PC-9 (cell line): ENCODE results near the gene CD200.

Experiments
- CTCF ChIP-seq: fragments of 200-600 bp; sonication (generic); conservative IDR thresholded peaks from 2 replicates; pipeline ENCODE4 v1.6.1; 2017; ENCODE audit warnings: mixed run types, antibody characterized with exemption, mild to moderate bottlenecking, moderate library complexity
- EZH2 ChIP-seq: fragments of 200-600 bp; sonication (generic); IDR thresholded peaks from 2 replicates; pipeline ENCODE4 v1.8.0; 2017; ENCODE audit warnings: antibody characterized with exemption, low read depth

GRCh38 chr3:112349557-112349956, 16.6 kb downstream of the CD200 start:
- no peak for TF ChIP-seq CTCF
- no peak for TF ChIP-seq EZH2
